Osteoblast (primary cell): ENCODE measurements around the gene MYO1G. TPM values are rescaled to one million over a fixed set of nuclear protein-coding genes. Genes with fewer than 3 reads are reported as not detected.

ENCODE experiments used
- DNase-seq: peaks from one replicate; pipeline ENCODE4 v3.0.0; 2011; ENCODE audit warnings: low spot score, mixed read lengths; ENCODE audit not compliant: insufficient read length; ENCODE audit errors: missing footprints
- H2AFZ ChIP-seq: 2 replicates; pipeline ENCODE4 v1.6.0; 2011; ENCODE audit warnings: mild to moderate bottlenecking, low read length
- H3K27ac ChIP-seq: 2 replicates; pipeline ENCODE4 v1.5.1; 2011; ENCODE audit warnings: mild to moderate bottlenecking, low read depth, low read length, moderate library complexity
- H3K27me3 ChIP-seq: 2 replicates; pipeline ENCODE4 v1.6.0; 2012; ENCODE audit warnings: mild to moderate bottlenecking, control low read depth, inconsistent platforms, low read length, moderate library complexity; ENCODE audit not compliant: insufficient read depth
- H3K36me3 ChIP-seq: 2 replicates; pipeline ENCODE4 v1.5.1; 2011; ENCODE audit warnings: mild to moderate bottlenecking, low read length, control low read depth, moderate library complexity; ENCODE audit not compliant: insufficient read depth
- H3K4me1 ChIP-seq: 2 replicates; pipeline ENCODE4 v1.5.1; 2011; ENCODE audit warnings: mild to moderate bottlenecking, low read length, control low read depth, moderate library complexity; ENCODE audit not compliant: insufficient read depth
- H3K4me2 ChIP-seq: 2 replicates; pipeline ENCODE4 v1.6.0; 2011; ENCODE audit warnings: mild to moderate bottlenecking, low read length; ENCODE audit not compliant: insufficient read depth
- H3K4me3 ChIP-seq: fragments of 200-600 bp; sonication (generic); 3 replicates; pipeline ENCODE4 v1.5.1; 2012; ENCODE audit warnings: mild to moderate bottlenecking, low read length, inconsistent platforms; ENCODE audit not compliant: insufficient read depth
- H3K79me2 ChIP-seq: 2 replicates; pipeline ENCODE4 v1.6.0; 2012; ENCODE audit warnings: mild to moderate bottlenecking, low read length, control low read depth, inconsistent platforms; ENCODE audit not compliant: insufficient read depth
- H3K9me3 ChIP-seq: 2 replicates; pipeline ENCODE4 v1.5.1; 2011; ENCODE audit warnings: low read depth, low read length, control low read depth
- H4K20me1 ChIP-seq: 2 replicates; pipeline ENCODE4 v1.6.0; 2012; ENCODE audit warnings: mild to moderate bottlenecking, low read length, control low read depth; ENCODE audit not compliant: insufficient read depth
- CTCF ChIP-seq: IDR thresholded peaks from 2 replicates; pipeline ENCODE4 v1.5.1; 2011; ENCODE audit warnings: mild to moderate bottlenecking, low read depth, low read length, moderate library complexity; ENCODE audit errors: extremely low read depth
- total RNA-seq: library from RNA; depleted of rRNA; stranded (reverse); fragments of >200 nt; gene quantifications from 2 replicates; pipeline ENCODE4 v1.2.3, GENCODE V29; 2012

MYO1G gene
- total RNA-seq, 1 donor = 0.36 TPM

- Histone ChIP-seq H3K79me2 (peaks cover 41% of the 10 kb centered on the region), H3K4me3 (peak overlapping the region; percentile 76), H2AFZ (peak overlapping the region; percentile 80), H3K4me1 (peaks cover 11% of the 10 kb centered on the region), H3K4me2 (peak overlapping the region; percentile 83), H3K9me3 (no peaks in the 10 kb centered on the region), H3K27ac (peak overlapping the region; percentile 59), H3K36me3 (no peaks in the 10 kb centered on the region), H3K27me3 (no peaks in the 10 kb centered on the region), H4K20me1 (peaks cover 20% of the 10 kb centered on the region)
- peak; percentile 99 for DNase-seq
- TF ChIP-seq CTCF = no peak
These were observed 20.7 kb upstream of the MYO1G start for GRCh38 chr7:44999245-45000092.

GRCh38 chr7:44998153-44998871 is 19.5 kb upstream of the MYO1G start:
- DNase-seq = no peak
- Histone ChIP-seq H2AFZ (no peak overlapping the region), H3K36me3 (no peaks in the 10 kb centered on the region), H3K9me3 (no peaks in the 10 kb centered on the region), H4K20me1 (peaks cover 20% of the 10 kb centered on the region), H3K4me3 (no peak overlapping the region), H3K4me2 (peak overlapping the region; percentile 83), H3K4me1 (peaks cover 11% of the 10 kb centered on the region), H3K79me2 (peaks cover 30% of the 10 kb centered on the region), H3K27ac (no peak overlapping the region), H3K27me3 (no peaks in the 10 kb centered on the region)
- TF ChIP-seq CTCF = no peak

GRCh38 chr7:44995555-44996493 is 17.0 kb upstream of the MYO1G start:
- H4K20me1 ChIP-seq = no peaks in the 10 kb centered on the region
- no peak for TF ChIP-seq CTCF

More at GRCh38 chr7:44995555-44996493, 17.0 kb upstream of the MYO1G start:
- Histone ChIP-seq H3K4me1 (peaks cover 2% of the 10 kb centered on the region), H3K4me2 (no peak overlapping the region), H3K27ac (no peak overlapping the region), H3K36me3 (no peaks in the 10 kb centered on the region), H3K27me3 (no peaks in the 10 kb centered on the region), H3K4me3 (no peak overlapping the region), H3K79me2 (peaks cover 5% of the 10 kb centered on the region), H3K9me3 (no peaks in the 10 kb centered on the region), H2AFZ (no peak overlapping the region)
- no peak for DNase-seq
